Measurements from ENCODE around the gene KCNH2. TPM values are rescaled to one million over a fixed set of nuclear protein-coding genes. Genes with fewer than 3 reads are reported as not detected.

Gene KCNH2
- total RNA-seq, 4 donors from 2014 or later = 0.70 TPM; not detected in 3

GRCh38 chr7:150946421-150947240 lies 31.5 kb downstream of the KCNH2 start:
- WGBS = 66% methylated on average over 23 of the region's 27 CpGs
- Histone ChIP-seq H3K27me3 (peaks cover 43% of the 10 kb centered on the region), H3K27ac (no peak overlapping the region), H3K36me3 (no peaks in the 10 kb centered on the region), H3K4me1 (peaks cover 37% of the 10 kb centered on the region), H3K9me3 (no peaks in the 10 kb centered on the region), H3K4me3 (no peak overlapping the region)
- DNase-seq (ENCODE audit: low spot score in 2 of 2) = peak; percentile 51 to 78
- TF ChIP-seq EP300 (IDR thresholded peaks at IDR 0.05) = no peak
- no peak for TF ChIP-seq POLR2AphosphoS5 (IDR thresholded peaks at IDR 0.05)
- no peak for TF ChIP-seq CTCF (IDR thresholded peaks at IDR 0.05)
- TF ChIP-seq POLR2A (IDR thresholded peaks at IDR 0.05) = no peak

- Histone ChIP-seq H3K9me3 (no peaks in the 10 kb centered on the region), H3K4me1 (peaks cover 37% of the 10 kb centered on the region), H3K4me3 (no peak overlapping the region), H3K27me3 (peaks cover 40% of the 10 kb centered on the region), H3K36me3 (no peaks in the 10 kb centered on the region), H3K27ac (no peak overlapping the region)
- TF ChIP-seq EP300 (IDR thresholded peaks at IDR 0.05) (no peak), POLR2AphosphoS5 (IDR thresholded peaks at IDR 0.05) (no peak), POLR2A (IDR thresholded peaks at IDR 0.05) (no peak)
- DNase-seq (ENCODE audit: low spot score in 2 of 2) = peak; percentile 65 to 79
- 67% methylated on average over 15 of the region's 17 CpGs for WGBS
These were observed 32.2 kb downstream of the KCNH2 start for GRCh38 chr7:150945853-150946420.

GRCh38 chr7:150945171-150945852 lies 32.8 kb downstream of the KCNH2 start:
- Histone ChIP-seq H3K9me3 (no peaks in the 10 kb centered on the region), H3K27me3 (peaks cover 40% of the 10 kb centered on the region), H3K27ac (no peak overlapping the region), H3K4me3 (no peak overlapping the region), H3K4me1 (peaks cover 37% of the 10 kb centered on the region), H3K36me3 (no peaks in the 10 kb centered on the region)
- TF ChIP-seq CTCF (IDR thresholded peaks at IDR 0.05) = no peak
- no peak for TF ChIP-seq POLR2AphosphoS5 (IDR thresholded peaks at IDR 0.05)
- no peak for TF ChIP-seq EP300 (IDR thresholded peaks at IDR 0.05)
- no peak for TF ChIP-seq POLR2A (IDR thresholded peaks at IDR 0.05)
- peak; percentile 44 to 72 for DNase-seq (ENCODE audit: low spot score in 2 of 2)
- 67% methylated on average over 16 of the region's 19 CpGs for WGBS

- peak in 1 of 2 donors; percentile 59 for DNase-seq (ENCODE audit: low spot score in 2 of 2)
- Histone ChIP-seq H3K27ac (peak overlapping the region; percentile 24), H3K4me3 (no peak overlapping the region), H3K27me3 (peaks cover 40% of the 10 kb centered on the region), H3K4me1 (peaks cover 37% of the 10 kb centered on the region), H3K36me3 (no peaks in the 10 kb centered on the region), H3K9me3 (no peaks in the 10 kb centered on the region)
- WGBS = 72% methylated on average over 5 of the region's 6 CpGs
- TF ChIP-seq CTCF (IDR thresholded peaks at IDR 0.05) (no peak), POLR2AphosphoS5 (IDR thresholded peaks at IDR 0.05) (peak in 1 of 3 donors; percentile 70)
These were observed 33.8 kb downstream of the KCNH2 start for GRCh38 chr7:150944066-150945042.

- Histone ChIP-seq H3K4me1 (peaks cover 40% of the 10 kb centered on the region), H3K9me3 (no peaks in the 10 kb centered on the region), H3K36me3 (no peaks in the 10 kb centered on the region), H3K27me3 (peaks cover 35% of the 10 kb centered on the region), H3K27ac (no peak overlapping the region), H3K4me3 (no peak overlapping the region)
- TF ChIP-seq POLR2AphosphoS5 (IDR thresholded peaks at IDR 0.05) = no peak
- no peak for TF ChIP-seq POLR2A (IDR thresholded peaks at IDR 0.05)
- no peak for TF ChIP-seq EP300 (IDR thresholded peaks at IDR 0.05)
- no peak for TF ChIP-seq CTCF (IDR thresholded peaks at IDR 0.05)
- WGBS = 87% methylated on average over 6 of the region's 6 CpGs
- DNase-seq (ENCODE audit: low spot score in 2 of 2) = peak in 1 of 2 donors; percentile 67
These were observed 34.7 kb downstream of the KCNH2 start for GRCh38 chr7:150943453-150943814.

Measured in suprapubic skin (tissue), 4 donors.